ENCODE data around the gene WDR55. TPM values are rescaled to one million over a fixed set of nuclear protein-coding genes. Genes with fewer than 3 reads are reported as not detected.

WDR55 gene
- polyA plus RNA-seq, 1 of the 3 experiments (the other 2 are of a cell fraction) = 28.3 TPM

- Histone ChIP-seq H3K4me1 (ENCODE audit: control insufficient read depth in 1 of 2, insufficient read depth in 2 of 2, low read depth in 1 of 2, low read length in 1 of 2) (peaks cover 5 to 13% of the 10 kb centered on the region in 2 experiments; a peak in 3 of 4 replicates), H4K20me1 (ENCODE audit: insufficient read depth) (no peaks in the 10 kb centered on the region), H3K9me2 (no peaks in the 10 kb centered on the region), H3K9me3 (no peaks in the 10 kb centered on the region), H3K4me2 (no peak overlapping the region), H3F3A (replicated peaks; ENCODE audit: insufficient read depth) (peaks cover 5% of the 10 kb centered on the region), H3K27me3 (ENCODE audit: insufficient read depth) (no peaks in the 10 kb centered on the region), H3K36me3 (replicated peaks in 1 of 2; ENCODE audit: control insufficient read depth in 1 of 2, insufficient read depth in 2 of 2, low read length in 1 of 2) (peaks cover 23 to 28% of the 10 kb centered on the region in 2 experiments), H3K4me3 (ENCODE audit: low read depth in 2 of 2, low read length in 1 of 2) (no peak overlapping the region), H2AFZ (ENCODE audit: low read depth) (no peak overlapping the region), H3K79me2 (ENCODE audit: insufficient read depth) (peaks cover 42% of the 10 kb centered on the region), H3K9ac (no peak overlapping the region), H3K27ac (ENCODE audit: low read depth in 2 of 2, low read length in 1 of 2) (no peak overlapping the region)
- POLR2A ChIA-PET = interaction anchor here (1.3 kb wide), 1 partner anchor 49 kb away, joined by 4 read pairs; the partner anchor contains the start of genes HARS1 and HARS2
- no peak for DNase-seq
- CTCF ChIA-PET = interaction anchor here (1.7 kb wide), 1 partner anchor 269 kb away, joined by 5 read pairs; no protein-coding TSS in a partner anchor
- TF ChIP-seq JUND (IDR thresholded peaks at IDR 0.05) (no peak), PBX3 (IDR thresholded peaks at IDR 0.05) (no peak), SMC3 (IDR thresholded peaks at IDR 0.05; ENCODE audit: low read depth, low read length) (no peak), EP300 (IDR thresholded peaks at IDR 0.05; ENCODE audit: borderline replicate concordance in 1 of 2, low read depth in 1 of 2, low read length in 1 of 2) (no peak), GABPA (IDR thresholded peaks at IDR 0.05; ENCODE audit: low read depth) (no peak), TAF1 (IDR thresholded peaks at IDR 0.05; ENCODE audit: borderline replicate concordance, low read depth, low read length) (no peak), RAD21 (IDR thresholded peaks at IDR 0.05; ENCODE audit: low read length) (no peak), POLR2AphosphoS5 (IDR thresholded peaks at IDR 0.05; ENCODE audit: low read depth, low read length) (no peak), IRF3 (IDR thresholded peaks at IDR 0.05; ENCODE audit: low read depth, low read length) (no peak), RXRA (IDR thresholded peaks at IDR 0.05; ENCODE audit: borderline replicate concordance, low read depth) (no peak), CHD2 (IDR thresholded peaks at IDR 0.05; ENCODE audit: low read length, partially characterized antibody) (no peak), MXI1 (IDR thresholded peaks at IDR 0.05; ENCODE audit: low read depth, low read length) (no peak), TEAD4 (IDR thresholded peaks at IDR 0.05; ENCODE audit: borderline replicate concordance, insufficient read depth) (no peak), ELF1 (IDR thresholded peaks at IDR 0.05) (no peak), CTCF (IDR thresholded peaks at IDR 0.05) (no peak), ZBTB33 (IDR thresholded peaks at IDR 0.05; ENCODE audit: borderline replicate concordance, low read depth) (no peak), SIN3A (IDR thresholded peaks at IDR 0.05; ENCODE audit: borderline replicate concordance, low read depth, low read length) (no peak)
- TF ChIP-seq, protein P1, sequence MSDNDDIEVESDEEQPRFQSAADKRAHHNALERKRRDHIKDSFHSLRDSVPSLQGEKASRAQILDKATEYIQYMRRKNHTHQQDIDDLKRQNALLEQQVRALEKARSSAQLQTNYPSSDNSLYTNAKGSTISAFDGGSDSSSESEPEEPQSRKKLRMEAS (IDR thresholded peaks at IDR 0.05; ENCODE audit: low read depth) = no peak
- TF ChIP-seq, protein P2, sequence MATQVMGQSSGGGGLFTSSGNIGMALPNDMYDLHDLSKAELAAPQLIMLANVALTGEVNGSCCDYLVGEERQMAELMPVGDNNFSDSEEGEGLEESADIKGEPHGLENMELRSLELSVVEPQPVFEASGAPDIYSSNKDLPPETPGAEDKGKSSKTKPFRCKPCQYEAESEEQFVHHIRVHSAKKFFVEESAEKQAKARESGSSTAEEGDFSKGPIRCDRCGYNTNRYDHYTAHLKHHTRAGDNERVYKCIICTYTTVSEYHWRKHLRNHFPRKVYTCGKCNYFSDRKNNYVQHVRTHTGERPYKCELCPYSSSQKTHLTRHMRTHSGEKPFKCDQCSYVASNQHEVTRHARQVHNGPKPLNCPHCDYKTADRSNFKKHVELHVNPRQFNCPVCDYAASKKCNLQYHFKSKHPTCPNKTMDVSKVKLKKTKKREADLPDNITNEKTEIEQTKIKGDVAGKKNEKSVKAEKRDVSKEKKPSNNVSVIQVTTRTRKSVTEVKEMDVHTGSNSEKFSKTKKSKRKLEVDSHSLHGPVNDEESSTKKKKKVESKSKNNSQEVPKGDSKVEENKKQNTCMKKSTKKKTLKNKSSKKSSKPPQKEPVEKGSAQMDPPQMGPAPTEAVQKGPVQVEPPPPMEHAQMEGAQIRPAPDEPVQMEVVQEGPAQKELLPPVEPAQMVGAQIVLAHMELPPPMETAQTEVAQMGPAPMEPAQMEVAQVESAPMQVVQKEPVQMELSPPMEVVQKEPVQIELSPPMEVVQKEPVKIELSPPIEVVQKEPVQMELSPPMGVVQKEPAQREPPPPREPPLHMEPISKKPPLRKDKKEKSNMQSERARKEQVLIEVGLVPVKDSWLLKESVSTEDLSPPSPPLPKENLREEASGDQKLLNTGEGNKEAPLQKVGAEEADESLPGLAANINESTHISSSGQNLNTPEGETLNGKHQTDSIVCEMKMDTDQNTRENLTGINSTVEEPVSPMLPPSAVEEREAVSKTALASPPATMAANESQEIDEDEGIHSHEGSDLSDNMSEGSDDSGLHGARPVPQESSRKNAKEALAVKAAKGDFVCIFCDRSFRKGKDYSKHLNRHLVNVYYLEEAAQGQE (IDR thresholded peaks at IDR 0.05; ENCODE audit: low read depth, low read length) = no peak
- TF ChIP-seq, protein P3, sequence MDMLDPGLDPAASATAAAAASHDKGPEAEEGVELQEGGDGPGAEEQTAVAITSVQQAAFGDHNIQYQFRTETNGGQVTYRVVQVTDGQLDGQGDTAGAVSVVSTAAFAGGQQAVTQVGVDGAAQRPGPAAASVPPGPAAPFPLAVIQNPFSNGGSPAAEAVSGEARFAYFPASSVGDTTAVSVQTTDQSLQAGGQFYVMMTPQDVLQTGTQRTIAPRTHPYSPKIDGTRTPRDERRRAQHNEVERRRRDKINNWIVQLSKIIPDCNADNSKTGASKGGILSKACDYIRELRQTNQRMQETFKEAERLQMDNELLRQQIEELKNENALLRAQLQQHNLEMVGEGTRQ (IDR thresholded peaks at IDR 0.05; ENCODE audit: borderline replicate concordance, low read depth, low read length) = no peak
- 85% methylated on average over 6 of the region's 8 CpGs for WGBS (ENCODE audit: low lambda C conversion rate)
These were observed 23.0 kb upstream of the WDR55 start for GRCh38 chr5:140641716-140642115.

Measured in SK-N-SH (cell line).